ENCODE data around the gene CDCA4. TPM values are rescaled to one million over a fixed set of nuclear protein-coding genes. Genes with fewer than 3 reads are reported as not detected.
A peak's percentile ranks its signal among the peaks of the same experiment; 100 is the strongest.

The CDCA4 gene
- total RNA-seq, 2 experiments from 2014 or later, result 57.1 to 57.5 TPM

DNA sequence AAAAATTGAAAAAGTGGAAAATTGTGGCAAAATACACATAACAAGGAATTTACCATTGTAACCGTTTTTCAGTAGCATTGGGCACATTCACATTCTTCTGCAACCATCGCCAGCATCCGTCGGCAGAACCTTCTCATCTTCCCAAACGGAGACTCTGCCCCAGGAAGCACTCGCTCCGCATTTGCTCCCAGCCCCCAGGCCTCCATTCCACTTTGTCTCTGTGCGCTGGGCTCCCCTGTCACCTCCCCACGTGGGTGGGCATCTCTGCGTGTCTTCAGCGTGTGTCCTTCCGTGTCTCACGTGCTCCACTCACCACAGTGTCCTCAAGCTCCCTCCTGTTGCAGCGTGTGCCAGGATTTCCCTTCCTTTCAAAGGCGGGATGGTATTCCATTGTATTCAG, 34.5 kb upstream of the CDCA4 start:
- Mint-ChIP-seq H3K4me3 (no peak overlapping the region), H3K27ac (no peak overlapping the region), H3K36me3 (ENCODE audit: low read depth) (peaks cover 62% of the 10 kb centered on the region), H3K27me3 (no peaks in the 10 kb centered on the region), H3K9me3 (no peaks in the 10 kb centered on the region), H3K4me1 (peaks cover 31% of the 10 kb centered on the region)
- CTCF ChIA-PET, result interaction anchor here (0.7 kb wide), 1 partner anchor 72 kb away, joined by 5 read pairs; no protein-coding TSS in a partner anchor
- POLR2A ChIA-PET, result interaction anchor here (1.0 to 1.4 kb wide), 2 partner anchors 8 to 31 kb away, joined by 3 read pairs; no protein-coding TSS in a partner anchor
- no peak for DNase-seq

DNA sequence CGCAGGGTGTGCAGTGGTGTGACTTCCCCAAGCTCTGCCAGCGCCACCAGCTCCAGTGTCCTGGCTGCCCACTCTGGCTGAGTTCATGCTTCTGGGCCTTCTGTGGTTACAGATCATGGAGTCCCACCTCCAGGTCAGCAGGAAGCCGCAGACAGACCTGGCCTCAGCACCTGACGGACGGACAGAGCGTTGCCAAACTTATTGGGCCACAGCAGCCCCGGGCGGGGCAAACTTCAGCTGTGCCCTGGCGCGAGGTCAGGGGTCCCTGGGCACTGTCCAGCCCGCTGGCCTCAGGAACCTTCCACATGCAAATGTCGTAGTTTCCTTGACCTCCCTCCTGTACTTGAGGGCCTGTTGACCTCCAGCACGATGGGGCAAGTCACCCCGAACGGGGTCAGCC, 33.1 kb upstream of the CDCA4 start:
- no peaks in the 10 kb centered on the region for H3K27me3 Mint-ChIP-seq
- DNase-seq, result no peak
- H3K9me3 Mint-ChIP-seq, result no peaks in the 10 kb centered on the region
- POLR2A ChIA-PET, result interaction anchor here (0.7 to 1.5 kb wide), 3 partner anchors 9 to 33 kb away, joined by 3 to 7 read pairs (median 5); partner anchors contain the start of genes CDCA4 and GPR132
- H3K4me1 Mint-ChIP-seq, result peaks cover 18% of the 10 kb centered on the region
- no peak overlapping the region for H3K27ac Mint-ChIP-seq
- H3K4me3 Mint-ChIP-seq, result no peak overlapping the region
- CTCF ChIA-PET, result interaction anchor here (0.9 kb wide), 1 partner anchor 13 kb away, joined by 4 read pairs; no protein-coding TSS in a partner anchor
- H3K36me3 Mint-ChIP-seq (ENCODE audit: low read depth), result peaks cover 56% of the 10 kb centered on the region

GRCh38 chr14:105053421-105053820, 32.5 kb upstream of the CDCA4 start:
- CTCF ChIA-PET, result interaction anchor here (0.8 to 0.9 kb wide), 2 partner anchors 13 to 119 kb away, joined by 3 to 4 read pairs; no protein-coding TSS in a partner anchor
- H3K4me3 Mint-ChIP-seq, result no peak overlapping the region

DNA sequence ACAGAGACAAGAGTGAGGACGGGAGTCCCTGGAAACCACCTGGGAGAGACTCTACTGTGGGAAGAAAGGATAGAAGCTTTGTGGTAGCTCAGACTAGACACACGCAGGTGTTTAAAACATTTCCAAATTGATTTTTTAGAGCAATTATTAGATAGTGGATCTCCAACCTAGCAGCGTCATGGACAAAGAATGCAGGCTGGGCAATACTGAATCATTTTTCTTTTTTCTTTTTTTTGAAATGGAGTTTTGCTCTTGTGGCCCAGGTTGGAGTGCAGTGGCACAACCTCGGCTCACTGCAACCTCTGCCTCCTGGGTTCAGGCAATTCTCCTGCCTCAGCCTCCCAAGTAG, 31.2 kb upstream of the CDCA4 start:
- ChIA-PET POLR2A (no interaction called here), CTCF (no interaction called here)
- H3K27ac Mint-ChIP-seq, result no peak overlapping the region
- peaks cover 13% of the 10 kb centered on the region for H3K4me1 Mint-ChIP-seq
- no peaks in the 10 kb centered on the region for H3K9me3 Mint-ChIP-seq
- DNase-seq, result no peak
- peaks cover 53% of the 10 kb centered on the region for H3K36me3 Mint-ChIP-seq (ENCODE audit: low read depth)
- no peak overlapping the region for H3K4me3 Mint-ChIP-seq
- H3K27me3 Mint-ChIP-seq, result no peaks in the 10 kb centered on the region

More at GRCh38 chr14:105053421-105053820, 32.5 kb upstream of the CDCA4 start:
- POLR2A ChIA-PET, result interaction anchor here (1.3 to 1.5 kb wide), 2 partner anchors 12 to 32 kb away, joined by 5 to 7 read pairs; partner anchors contain the start of genes CDCA4 and GPR132
- Mint-ChIP-seq H3K27ac (no peak overlapping the region), H3K36me3 (ENCODE audit: low read depth) (peaks cover 56% of the 10 kb centered on the region), H3K9me3 (no peaks in the 10 kb centered on the region), H3K27me3 (no peaks in the 10 kb centered on the region), H3K4me1 (peaks cover 14% of the 10 kb centered on the region)
- no peak for DNase-seq

DNA sequence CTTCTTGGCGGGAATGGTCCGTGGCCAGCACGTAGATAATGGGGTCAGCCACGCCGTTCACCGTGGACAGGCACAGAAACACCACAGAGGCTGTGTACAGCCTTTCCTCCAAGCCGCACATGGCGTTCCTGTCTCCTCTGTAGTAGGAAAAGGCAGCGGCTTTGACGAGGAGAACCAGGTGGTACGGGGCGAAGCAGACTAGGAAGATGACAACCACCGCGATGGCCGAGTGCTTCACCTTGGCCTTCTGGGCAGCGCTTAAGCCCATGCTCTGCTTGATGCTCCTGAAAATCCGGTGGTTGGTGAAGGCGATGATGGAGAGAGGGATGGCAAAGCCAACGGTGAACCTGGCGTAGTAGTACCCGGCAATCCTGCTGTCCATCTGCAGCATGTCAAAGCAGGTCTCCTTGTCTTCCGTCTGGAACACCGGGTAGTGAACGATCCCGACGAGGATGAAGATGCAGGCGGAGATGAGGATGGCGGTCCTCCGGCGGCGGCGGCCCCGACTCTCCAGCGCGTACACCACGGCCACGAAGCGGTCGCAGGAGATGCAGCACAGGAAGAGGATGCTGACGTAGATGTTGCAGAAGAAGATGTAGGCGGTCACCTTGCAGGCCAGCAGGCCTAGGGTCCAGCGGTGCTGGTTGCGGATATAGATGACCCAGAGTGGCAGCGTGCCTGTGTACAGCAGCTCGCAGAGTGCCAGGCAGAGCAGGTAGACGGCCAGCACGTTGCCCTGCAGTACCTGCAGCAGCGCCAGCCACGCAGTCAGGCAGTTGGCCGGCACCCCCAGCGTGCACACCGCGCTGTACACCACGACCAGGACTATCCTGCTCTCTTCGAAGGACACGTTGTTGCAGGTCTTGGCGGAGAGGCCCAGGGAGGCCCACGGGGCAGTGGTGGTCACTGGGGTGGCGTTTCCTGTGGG, 30.6 kb upstream of the CDCA4 start:
- no peak overlapping the region for H3K4me3 Mint-ChIP-seq
- ChIA-PET CTCF (no interaction called here), POLR2A (no interaction called here)
- no peak for DNase-seq
- H3K27ac Mint-ChIP-seq, result no peak overlapping the region
- H3K27me3 Mint-ChIP-seq, result no peaks in the 10 kb centered on the region
- no peaks in the 10 kb centered on the region for H3K9me3 Mint-ChIP-seq
- peaks cover 47% of the 10 kb centered on the region for H3K36me3 Mint-ChIP-seq (ENCODE audit: low read depth)
- peaks cover 11% of the 10 kb centered on the region for H3K4me1 Mint-ChIP-seq

DNA sequence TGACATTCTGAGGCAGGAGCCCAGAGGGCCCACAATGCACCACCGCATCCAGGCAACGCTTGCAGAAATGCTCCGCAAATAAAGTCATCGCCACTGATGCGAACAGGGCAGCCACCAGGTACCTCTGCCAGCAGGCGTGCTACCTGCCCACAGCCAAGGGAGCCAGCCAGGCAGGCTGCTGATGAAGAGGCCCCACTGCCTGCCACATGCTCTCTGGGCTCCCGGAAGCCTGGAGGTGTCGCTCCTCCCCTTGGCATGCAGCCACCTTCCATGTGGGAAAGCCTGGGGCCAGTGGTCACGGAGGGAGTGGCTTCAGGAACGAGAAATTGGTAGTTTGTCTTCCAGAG, 29.6 kb upstream of the CDCA4 start:
- Mint-ChIP-seq H3K27me3 (no peaks in the 10 kb centered on the region), H3K36me3 (ENCODE audit: low read depth) (peaks cover 42% of the 10 kb centered on the region), H3K9me3 (no peaks in the 10 kb centered on the region), H3K4me3 (no peak overlapping the region), H3K4me1 (peaks cover 14% of the 10 kb centered on the region), H3K27ac (no peak overlapping the region)
- ChIA-PET POLR2A (no interaction called here), CTCF (no interaction called here)
- DNase-seq, result no peak

GRCh38 chr14:105049753-105050550, 29.1 kb upstream of the CDCA4 start:
- H3K36me3 Mint-ChIP-seq (ENCODE audit: low read depth), result peaks cover 36% of the 10 kb centered on the region
- H3K27me3 Mint-ChIP-seq, result peaks cover under 1% of the 10 kb centered on the region
- H3K9me3 Mint-ChIP-seq, result no peaks in the 10 kb centered on the region
- H3K4me1 Mint-ChIP-seq, result peaks cover 16% of the 10 kb centered on the region
- ChIA-PET POLR2A (no interaction called here), CTCF (no interaction called here)
- DNase-seq, result no peak
- H3K27ac Mint-ChIP-seq, result no peak overlapping the region
- H3K4me3 Mint-ChIP-seq, result no peak overlapping the region

DNA sequence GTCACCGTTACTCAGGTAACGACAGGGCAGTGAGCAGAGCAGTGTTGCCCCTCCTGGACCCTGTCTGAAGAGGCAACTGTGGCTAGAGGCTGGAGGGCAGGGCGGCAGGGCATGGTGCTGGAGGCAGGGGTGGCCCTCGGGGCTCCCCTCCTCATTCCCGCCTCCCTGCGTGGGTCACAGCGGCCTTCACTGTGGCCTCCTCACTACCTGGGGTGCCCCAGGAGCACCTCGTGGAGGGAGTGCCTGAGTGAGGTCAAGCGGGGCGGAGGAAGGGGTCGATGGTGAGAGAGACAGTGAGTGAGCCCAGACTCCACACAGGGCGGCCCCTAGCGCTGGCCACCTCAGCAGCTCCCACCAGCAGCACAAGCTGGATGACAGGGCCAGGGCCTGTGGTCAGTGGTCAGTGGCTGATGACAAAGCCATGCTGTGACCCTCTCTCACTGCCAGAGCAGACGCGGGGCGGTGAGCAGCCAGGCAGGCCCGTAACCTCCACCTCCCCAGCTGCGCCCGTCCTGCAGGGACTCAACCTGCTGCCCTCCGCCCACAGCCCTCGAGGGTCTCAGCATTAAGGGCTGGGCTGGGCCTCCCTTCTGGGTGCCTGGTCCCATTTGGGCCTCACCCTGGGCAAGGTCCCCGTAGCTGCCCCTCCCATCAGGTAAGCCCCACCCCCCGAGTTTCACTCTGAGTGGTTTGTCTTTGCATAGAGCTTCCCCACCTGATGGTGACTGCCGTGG, 26.6 kb upstream of the CDCA4 start:
- DNase-seq, result no peak
- Mint-ChIP-seq H3K9me3 (no peaks in the 10 kb centered on the region), H3K27ac (no peak overlapping the region), H3K27me3 (peaks cover 5% of the 10 kb centered on the region), H3K4me3 (no peak overlapping the region), H3K36me3 (ENCODE audit: low read depth) (peaks cover 24% of the 10 kb centered on the region), H3K4me1 (peaks cover 17% of the 10 kb centered on the region)
- POLR2A ChIA-PET, result interaction anchor here (1.0 to 6.3 kb wide), 5 partner anchors 8 to 217 kb away, joined by 3 to 52 read pairs (median 3); partner anchors contain the start of gene CDCA4
- CTCF ChIA-PET, result interaction anchor here (0.6 to 5.8 kb wide), 8 partner anchors 11 to 84 kb away, joined by 3 to 73 read pairs (median 12); partner anchors contain the start of genes CDCA4 and GPR132

GRCh38 chr14:105046891-105047282, 26.0 kb upstream of the CDCA4 start:
- no peak for DNase-seq
- Mint-ChIP-seq H3K9me3 (no peaks in the 10 kb centered on the region), H3K4me1 (peaks cover 17% of the 10 kb centered on the region), H3K27ac (no peak overlapping the region), H3K4me3 (no peak overlapping the region), H3K27me3 (peaks cover 5% of the 10 kb centered on the region), H3K36me3 (ENCODE audit: low read depth) (peaks cover 22% of the 10 kb centered on the region)
- ChIA-PET POLR2A (interaction anchor here (1.3 to 6.3 kb wide), 4 partner anchors 21 to 72 kb away, joined by 4 to 52 read pairs (median 6); partner anchors contain the start of gene CDCA4), CTCF (interaction anchor here (0.7 to 5.8 kb wide), 15 partner anchors 13 to 337 kb away, joined by 3 to 73 read pairs (median 8); partner anchors contain the start of genes CDCA4 and GPR132)

- peak; percentile 94 for DNase-seq
- H3K4me3 Mint-ChIP-seq, result no peak overlapping the region
- peaks cover 17% of the 10 kb centered on the region for H3K4me1 Mint-ChIP-seq
- H3K9me3 Mint-ChIP-seq, result no peaks in the 10 kb centered on the region
- H3K27me3 Mint-ChIP-seq, result peaks cover 5% of the 10 kb centered on the region
- CTCF ChIA-PET, result interaction anchor here (0.7 to 5.8 kb wide), 23 partner anchors 12 to 315 kb away, joined by 3 to 73 read pairs (median 5); partner anchors contain the start of genes CDCA4, CLBA1 and GPR132
- peaks cover 11% of the 10 kb centered on the region for H3K36me3 Mint-ChIP-seq (ENCODE audit: low read depth)
- H3K27ac Mint-ChIP-seq, result peak overlapping the region; percentile 50
- POLR2A ChIA-PET, result interaction anchor here (0.7 to 6.3 kb wide), 11 partner anchors 10 to 71 kb away, joined by 4 to 52 read pairs (median 5); partner anchors contain the start of genes CDCA4 and GPR132
These were observed 24.9 kb upstream of the CDCA4 start for GRCh38 chr14:105045710-105046326.

DNA sequence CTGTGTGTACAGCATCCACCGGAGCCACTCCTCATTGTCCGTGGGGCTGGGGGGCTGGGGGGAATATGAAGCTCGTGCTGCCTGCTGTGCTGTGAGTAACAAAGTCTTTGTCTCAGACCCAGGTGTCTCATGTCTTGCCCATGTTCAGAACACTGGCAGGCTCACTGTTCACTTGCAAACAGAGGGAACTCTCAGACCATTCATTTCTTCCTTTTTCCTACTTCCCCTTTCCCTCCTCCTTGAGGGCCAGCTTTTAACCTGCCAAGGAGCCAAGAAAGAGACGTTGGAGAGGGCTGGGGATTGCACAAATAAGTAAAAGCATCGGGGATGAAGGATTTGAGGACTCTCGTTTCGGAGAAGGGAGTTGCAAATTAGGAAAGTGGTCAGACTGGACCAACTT, 22.8 kb upstream of the CDCA4 start:
- CTCF ChIA-PET, result interaction anchor here (1.3 to 5.8 kb wide), 7 partner anchors 10 to 308 kb away, joined by 3 to 73 read pairs (median 36); partner anchors contain the start of genes CDCA4 and GPR132
- Mint-ChIP-seq H3K4me1 (peaks cover 17% of the 10 kb centered on the region), H3K36me3 (ENCODE audit: low read depth) (peaks cover 4% of the 10 kb centered on the region), H3K9me3 (no peaks in the 10 kb centered on the region), H3K27me3 (peaks cover 5% of the 10 kb centered on the region), H3K4me3 (no peak overlapping the region), H3K27ac (no peak overlapping the region)
- DNase-seq, result no peak
- POLR2A ChIA-PET, result interaction anchor here (2.2 to 6.3 kb wide), 2 partner anchors 16 to 24 kb away, joined by 6 to 52 read pairs; partner anchors contain the start of gene CDCA4

Measured in activated CD4-positive, alpha-beta memory T cell treated with anti-CD3 and anti-CD28 coated beads, Interleukin-2, amount 10 ng/mL, durations not matched to agents 7 days and 5 days (primary cell).